Right kidney (tissue), 1 donor: ENCODE measurements around the gene UHRF2.
"Not testable (repeated sequence)": the region's sequence is repeated elsewhere in the genome, so short reads cannot be mapped to it uniquely, and the experiment has no call there.

ENCODE experiments used
- DNase-seq: peaks from one replicate; pipeline ENCODE4 v3.0.0-alpha.2; 2016

Gene UHRF2

DNA sequence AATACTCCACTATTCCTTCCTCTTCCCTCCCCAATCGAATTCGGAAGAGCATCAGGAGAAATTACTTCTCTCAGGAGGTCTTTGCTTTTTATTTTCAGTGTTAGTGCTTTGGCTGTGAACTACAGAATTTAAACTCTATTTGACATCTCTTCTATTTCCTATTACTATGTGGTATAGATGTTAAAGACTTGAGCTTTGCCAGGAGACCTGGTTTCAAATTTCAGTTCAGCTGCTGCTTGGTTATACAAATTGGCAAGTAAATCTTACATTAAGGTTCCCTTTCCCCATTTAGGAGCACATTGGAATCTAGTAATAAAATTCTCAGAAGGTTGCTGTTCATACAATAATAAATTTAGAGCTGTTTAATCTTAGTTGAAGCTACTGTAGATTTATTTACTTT lies 13.1 kb downstream of the UHRF2 start:
- DNase-seq = no peak

DNA sequence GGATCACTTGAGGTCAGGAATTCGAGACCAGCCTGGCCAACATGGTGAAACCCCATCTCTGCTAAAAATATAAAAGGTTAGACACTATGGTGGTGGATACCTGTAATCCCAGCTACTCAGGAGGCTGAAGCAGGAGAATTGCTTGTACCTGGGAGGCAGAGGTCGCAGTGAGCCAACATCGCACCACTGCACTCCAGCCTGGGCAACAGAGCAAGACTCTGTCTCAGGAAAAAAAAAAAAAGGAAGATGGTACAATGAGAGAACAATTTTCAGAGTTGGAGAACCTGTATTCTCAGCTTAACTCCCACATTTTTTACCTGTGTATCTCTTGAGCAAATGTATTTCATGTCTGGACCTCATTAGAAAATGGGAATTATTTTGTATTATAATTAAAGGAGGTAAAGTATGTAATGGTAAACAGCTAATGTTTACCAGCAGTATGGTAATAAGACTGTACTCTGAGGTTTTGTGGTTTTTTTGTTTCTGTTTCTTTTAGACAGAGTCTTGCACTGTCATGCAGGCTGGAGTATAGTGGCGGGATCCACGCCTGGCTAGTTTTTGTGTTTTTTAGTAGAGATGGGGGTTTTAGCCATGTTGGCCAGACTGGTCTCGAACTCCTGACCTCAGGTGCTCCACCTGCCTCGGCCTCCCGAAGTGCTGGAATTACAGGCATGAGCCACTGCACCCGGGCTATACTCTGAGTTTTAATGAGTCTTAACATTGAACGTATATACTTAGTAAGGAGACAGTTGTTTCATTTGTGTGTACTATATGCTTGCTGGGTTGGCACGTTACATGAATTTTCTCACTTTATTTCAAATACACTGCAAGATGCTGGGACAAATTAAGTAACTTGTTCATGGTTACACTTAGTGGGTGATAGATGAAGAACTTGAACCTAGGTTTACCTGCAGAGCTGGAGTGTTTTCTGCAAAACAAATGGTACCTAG lies 16.2 kb downstream of the UHRF2 start:
- DNase-seq = no peak

DNA sequence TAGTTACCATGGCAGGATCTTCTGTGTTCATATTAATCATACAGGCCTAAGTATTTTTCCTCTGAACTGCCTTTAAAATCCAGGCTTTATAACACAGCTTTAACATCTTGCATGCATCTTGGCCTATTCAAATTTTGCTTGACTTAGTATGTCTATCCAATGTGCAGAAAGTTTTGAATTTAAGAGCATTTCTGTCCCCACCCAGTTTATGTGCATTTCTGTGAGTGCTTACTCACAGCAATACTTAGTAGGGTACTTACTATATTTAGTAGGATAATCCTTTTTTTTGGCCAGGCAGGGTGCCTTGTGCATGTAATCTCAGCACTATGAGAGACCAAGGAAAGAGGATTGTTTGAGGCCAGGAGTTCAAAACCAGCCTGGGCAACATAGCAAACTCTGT lies 18.0 kb downstream of the UHRF2 start:
- DNase-seq = no peak

DNA sequence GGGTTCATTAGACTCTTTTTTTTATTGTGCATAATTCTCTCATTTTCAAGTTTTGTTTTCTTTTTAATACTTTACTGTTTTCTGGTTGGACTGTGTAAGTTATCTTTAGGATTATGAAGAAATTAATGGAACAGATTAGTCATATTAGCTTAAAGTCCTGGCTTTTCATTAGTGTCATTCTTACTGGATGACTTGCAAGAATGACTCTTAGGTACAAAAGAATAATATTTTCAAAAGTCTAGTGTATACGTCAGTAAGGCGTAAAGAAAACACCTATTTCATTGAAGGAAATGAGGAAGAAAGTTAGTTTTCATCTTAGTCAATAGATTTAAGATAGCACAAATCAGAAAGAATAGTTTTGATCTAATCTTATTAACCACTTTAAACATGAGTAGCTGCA lies 20.4 kb downstream of the UHRF2 start:
- DNase-seq = no peak

DNA sequence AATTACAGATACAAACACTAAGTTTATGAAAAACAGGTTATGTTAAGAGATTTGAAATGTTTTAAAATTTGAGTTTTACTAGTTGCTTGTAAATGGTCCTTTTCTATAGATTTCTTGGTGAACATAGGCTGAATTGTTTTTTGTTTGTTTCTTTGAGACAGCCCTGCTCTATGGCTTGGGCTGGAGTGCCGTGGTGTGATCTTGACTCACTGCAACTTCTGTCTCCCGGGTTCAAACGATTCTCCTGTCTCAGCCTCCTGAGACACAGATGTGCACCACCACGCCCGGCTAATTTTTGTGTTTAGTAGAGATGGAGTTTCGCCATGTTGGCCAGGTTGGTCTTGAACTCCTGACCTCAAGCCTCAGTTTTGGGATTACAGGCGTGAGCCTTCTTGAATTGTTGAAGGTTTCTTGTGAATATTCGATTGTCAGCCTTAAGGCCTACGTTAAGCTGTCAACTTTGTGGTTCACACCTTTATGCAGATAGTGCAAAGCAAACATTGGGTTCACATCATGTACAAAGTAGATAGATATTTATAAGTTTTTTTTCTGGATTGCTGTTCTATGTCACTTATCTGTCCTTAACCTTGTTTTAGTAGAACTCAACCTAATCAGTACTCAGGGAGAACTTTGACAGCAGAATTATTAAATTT lies 26.2 kb downstream of the UHRF2 start:
- DNase-seq = no peak

DNA sequence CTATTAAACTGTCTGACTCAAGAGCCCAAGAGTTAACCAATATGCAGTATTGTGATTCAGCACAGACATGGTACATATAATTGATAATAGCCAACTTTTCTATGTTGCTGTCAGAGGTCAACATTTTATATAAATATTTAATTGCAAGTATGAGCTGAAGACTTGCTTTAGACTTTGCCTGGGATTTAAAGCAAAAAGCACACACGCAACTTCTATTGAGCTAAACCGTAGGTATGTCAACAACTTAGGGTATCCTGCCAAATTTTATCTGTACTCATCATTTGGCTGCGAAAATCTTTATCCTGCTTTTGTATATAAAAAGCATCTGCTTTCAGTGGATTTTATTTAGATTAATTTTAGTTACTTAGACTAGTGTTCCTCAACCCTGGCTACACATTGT lies 27.4 kb downstream of the UHRF2 start:
- DNase-seq = no peak

DNA sequence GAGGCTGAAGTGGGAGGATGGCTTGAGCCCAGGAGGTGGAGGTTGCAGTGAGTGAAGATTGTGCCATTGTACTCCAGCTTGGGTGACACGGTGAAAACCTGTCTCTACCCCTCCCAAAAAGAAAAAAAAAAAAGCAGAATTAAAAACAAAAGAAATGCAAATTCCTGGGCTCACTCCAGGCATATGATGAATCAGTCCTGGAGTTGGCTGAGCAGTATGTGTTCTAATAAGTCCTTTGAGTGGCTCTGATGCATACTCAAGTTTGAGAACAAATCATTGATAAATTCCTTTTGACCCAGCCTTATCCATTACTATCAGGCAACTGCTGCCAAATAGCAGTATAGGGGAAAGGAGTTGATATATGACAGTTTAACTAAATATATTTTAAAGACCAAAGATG lies 28.3 kb downstream of the UHRF2 start:
- no peak for DNase-seq

DNA sequence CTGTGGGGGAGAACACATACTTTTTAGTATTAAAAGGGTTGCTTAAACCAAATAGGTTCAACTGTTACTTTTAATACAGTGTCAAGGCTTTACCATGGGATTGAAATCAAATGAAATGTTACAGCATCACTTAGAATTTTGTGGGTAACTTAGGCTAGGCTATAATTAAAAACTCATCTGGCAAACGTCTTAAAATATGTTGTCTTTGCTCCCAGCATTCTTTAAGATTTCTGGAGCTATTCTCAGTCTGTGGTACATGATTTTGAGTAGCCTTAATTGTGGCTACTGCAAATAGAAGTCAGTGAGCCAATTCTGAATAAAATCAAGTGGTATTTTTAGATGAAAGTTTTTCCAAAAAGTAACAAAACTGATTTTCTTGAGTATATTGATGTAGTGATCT lies 30.7 kb downstream of the UHRF2 start:
- no peak for DNase-seq

DNA sequence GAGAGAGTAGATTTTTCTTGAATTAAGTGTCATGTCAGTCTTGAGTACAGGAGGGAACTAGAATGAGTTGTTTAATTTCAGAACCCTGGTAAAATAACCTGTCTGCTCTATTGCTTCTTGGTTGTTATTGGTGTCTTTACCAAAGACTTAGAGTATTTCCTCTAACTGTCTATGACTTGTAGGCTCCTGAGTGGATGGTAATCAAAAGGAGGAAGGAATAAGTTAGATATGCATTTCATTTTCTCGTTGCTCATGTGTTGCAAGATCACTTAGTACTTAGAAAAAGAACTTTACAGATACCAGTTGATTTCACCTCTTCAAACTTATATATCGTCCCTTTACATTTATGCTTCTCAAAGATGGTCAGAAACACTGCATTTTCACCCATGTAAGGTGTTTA lies 31.1 kb downstream of the UHRF2 start:
- no peak for DNase-seq

DNA sequence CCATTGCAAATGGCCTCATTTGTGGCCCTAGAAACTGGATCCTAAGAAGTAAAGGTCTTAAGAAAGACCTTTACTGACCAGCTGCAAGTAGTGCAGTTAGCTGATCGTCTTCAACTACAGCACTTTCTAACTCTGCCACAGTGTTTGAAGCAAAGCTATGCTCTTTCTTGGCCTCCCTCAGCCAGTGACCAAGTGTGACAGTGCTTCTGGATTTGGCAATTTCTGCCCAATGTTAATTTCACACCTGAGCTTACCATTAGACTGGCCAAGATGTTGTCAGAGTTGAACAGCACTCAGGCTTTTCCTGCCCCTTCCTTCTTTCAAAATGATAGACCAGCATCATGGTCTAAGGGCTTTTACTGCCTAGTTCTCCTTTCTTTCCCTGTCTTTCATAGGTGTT lies 36.1 kb downstream of the UHRF2 start:
- no peak for DNase-seq

DNA sequence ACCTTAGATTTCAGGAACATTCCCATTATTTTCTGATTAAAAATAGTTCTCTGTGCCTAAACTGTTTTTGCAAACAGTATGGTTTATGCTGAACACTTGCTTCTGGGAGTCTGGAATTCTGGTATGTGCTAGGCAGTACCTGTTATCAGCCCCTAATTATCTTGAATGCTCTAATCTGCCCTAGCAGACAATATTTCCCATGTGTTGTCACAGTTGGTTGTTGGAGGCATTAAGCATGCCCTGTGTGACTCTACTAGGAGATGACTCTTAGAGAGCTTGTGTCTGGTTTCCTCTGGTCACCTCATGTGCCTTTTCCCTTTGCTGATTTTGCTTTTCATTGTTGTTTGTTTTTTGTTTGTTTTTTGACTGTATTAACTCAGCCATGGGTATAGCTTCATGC lies 36.6 kb downstream of the UHRF2 start:
- no peak for DNase-seq

DNA sequence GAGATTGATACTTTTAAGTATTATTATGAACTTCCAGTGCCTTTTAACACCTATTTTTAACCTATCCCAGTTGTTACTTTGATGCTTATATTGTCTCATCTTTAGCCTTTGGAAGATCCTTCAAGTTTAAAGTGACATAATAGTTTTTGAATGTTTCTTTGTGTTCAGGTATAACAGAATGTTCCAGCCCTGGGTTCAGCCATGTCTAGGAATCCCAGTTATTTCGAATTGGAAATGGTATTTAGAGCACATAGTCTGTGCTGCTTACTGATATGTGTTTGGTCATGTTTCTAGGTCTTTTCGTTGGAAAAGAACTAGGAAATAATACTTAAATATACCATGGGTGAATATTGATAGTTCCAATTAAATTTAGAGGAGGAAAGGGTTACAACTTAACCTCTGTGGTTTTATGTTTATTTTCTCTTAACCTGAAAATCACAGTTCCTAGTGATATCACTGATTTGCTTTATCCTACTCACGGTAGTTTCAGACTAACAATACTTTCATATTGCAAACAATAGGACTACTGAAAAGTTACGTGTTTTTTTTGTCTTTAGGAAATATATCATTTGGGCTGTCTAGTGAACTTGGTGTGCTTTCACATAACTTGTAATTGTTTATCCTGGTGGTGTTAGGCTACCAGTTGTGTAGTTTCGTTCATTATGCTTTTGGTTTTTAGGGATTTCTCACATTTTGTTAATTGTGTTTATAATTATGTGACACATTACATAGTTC lies 37.8 kb downstream of the UHRF2 start:
- no peak for DNase-seq

DNA sequence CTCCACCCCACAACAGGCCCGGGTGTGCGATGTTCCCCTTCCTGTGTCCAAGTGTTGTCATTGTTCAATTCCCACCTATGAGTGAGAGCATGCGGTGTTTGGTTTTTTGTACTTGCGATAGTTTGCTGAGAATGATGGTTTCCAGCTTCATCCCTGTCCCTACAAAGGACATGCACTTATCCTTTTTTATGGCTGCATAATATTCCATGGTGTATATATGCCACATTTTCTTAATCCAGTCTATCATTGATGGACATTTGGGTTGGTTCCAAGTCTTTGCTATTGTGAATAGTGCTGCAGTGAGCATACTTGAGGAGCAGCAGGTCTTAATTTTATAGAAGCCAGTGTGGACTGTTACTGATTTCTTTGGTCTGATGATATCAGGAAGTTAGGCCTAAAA lies 42.3 kb downstream of the UHRF2 start:
- DNase-seq = not testable (repeated sequence)

DNA sequence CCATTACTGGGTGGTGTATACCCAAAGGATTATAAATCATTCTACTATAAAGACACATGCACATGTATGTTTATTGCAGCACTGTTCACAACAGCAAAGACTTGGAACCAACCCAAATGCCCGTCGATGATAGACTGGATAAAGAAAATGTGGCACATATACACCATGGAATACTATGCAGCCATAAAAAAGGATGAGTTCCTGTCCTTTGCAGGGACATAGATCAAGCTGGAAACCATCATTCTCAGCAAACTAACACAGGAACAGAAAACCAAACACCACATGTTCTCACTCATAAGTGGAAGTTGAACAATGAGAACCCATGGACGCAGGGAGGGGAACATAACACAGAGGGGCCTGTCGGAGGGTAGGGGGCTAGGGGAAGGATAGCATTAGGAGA lies 45.7 kb downstream of the UHRF2 start:
- DNase-seq = not testable (repeated sequence)

DNA sequence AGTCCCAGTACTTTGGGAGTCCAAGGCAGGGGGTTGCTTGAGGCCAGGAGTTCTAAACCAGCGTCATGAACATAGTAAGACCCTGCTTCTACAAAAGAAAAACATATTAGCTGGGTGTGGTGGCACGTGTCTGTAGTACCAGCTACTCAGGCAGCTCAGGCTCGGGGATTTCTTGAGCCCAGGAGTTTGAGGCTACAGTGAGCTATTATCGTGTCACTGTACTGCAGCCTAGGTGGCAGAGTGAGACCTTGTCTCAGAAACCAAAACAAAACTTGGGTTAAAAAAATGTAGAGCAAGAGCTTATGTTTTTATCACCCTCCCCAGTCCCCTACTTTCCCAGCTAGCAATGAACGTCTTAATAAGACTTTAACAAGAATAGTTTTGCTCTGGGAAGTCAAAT lies 46.7 kb downstream of the UHRF2 start:
- no peak for DNase-seq

DNA sequence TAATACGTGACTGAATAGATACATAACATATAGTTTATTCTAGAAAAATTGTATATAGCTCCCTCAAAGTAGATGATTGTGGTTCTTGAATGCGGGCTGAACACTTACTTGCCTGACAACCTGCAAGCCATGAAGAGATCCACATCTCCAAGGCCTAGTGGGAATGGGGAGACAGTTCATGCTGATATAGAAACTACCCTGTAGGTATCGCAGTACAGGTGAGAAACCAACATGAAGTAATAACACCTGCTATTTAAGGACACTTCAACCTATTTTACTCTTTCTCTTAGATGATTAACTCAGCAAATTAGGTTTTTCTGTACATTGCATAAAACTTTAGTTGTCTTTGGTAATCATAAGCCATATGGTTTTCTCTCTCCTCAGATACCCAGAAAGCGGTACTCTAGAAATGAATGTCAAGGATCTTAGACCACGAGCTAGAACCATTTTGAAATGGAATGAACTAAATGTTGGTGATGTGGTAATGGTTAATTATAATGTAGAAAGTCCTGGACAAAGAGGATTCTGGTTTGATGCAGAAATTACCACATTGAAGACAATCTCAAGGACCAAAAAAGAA lies 47.3 kb downstream of the UHRF2 start:
- no peak for DNase-seq

DNA sequence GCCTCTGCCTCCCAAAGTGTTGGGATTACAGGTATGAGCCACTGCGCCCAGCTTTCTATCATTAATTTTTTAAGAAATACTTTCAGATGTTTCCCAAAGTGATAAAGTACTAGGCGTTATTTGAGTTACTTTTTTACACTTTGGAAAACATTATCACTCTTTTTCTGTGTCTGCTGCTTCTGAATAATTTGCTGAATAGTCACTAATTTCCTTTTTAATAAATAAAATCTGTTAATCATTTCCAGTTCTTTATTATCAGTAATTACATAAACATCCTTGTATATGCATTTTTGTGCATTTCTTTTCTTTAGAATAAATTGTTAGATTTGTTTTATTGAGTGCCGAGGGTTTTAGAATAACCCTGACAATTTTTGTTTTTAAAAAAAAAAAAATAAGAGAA lies 48.6 kb downstream of the UHRF2 start:
- no peak for DNase-seq

DNA sequence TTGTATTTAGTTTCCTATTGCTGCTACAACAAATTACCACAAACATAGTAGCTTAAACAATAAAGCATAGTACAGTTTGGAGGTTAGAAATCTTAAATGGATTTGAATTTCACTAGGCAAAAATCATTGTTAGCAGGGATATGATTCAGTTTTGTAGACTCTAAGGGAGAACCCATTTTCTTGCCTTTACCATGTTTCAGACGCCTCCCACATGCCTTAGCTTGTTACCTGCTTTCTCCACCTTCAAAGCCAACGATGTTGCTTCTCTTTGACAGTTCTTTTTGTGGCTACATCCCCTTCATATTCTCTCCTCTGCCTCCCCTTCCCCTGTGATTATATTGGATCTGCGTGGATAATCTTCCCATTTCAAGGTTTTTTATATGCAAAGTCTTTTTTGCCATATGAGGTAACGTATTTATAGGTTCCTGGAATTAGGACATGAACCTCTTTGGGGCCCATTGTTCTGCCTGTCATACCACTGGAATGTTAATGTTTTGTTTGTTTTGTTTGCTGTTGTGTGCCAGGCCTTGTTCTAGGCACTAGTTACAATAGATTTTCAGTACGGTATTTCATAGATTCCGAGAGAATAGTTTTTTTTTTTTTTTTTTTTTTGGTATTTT lies 54.1 kb downstream of the UHRF2 start:
- no peak for DNase-seq

DNA sequence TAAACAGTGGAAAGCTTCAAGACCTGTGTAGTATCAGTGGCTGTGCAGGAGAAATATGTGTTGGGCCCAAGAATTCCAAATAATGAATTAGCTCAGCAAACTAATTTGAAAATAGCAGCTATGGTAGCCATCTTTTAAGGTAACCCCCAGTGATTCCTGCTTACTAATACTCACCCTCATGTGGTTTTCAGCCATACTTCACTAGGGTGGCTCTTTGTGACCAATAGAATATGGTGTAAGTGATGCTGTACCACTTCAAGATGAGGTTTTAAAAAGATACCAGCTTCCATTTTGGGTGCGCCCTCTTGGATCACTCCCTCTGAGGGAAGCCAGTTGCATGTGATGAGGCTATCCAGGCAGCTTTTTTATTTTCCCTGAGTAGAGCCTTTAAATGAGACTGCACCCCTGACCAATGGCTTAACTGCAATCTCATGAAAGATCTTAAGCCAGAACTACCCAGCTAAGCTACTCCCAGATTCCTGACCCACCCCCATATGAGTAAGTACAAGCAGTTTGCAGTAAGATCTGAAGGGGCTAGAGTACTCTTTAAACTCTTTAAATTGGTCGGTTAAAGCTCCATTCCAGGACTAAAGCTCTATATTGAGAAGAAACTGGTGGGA lies 58.3 kb downstream of the UHRF2 start:
- no peak for DNase-seq

DNA sequence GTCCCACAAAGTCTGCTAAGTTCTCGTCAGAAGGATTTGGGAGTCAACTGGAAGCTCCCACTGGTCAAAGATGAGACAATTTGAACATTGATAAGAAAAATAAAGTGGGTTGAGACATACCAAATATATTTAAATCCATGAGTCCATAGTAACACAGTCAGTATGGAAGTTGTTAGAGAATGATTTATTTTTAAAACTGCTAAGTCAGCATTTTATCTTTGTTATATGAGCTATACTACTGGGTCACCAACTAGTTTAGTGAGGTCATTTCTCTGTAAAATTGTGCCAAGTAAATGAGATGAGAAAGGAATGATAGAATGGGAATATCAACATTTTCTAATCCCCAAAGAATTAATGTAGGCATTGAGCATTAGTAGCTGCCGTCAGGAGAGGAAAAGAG lies 60.2 kb downstream of the UHRF2 start:
- DNase-seq = no peak

DNA sequence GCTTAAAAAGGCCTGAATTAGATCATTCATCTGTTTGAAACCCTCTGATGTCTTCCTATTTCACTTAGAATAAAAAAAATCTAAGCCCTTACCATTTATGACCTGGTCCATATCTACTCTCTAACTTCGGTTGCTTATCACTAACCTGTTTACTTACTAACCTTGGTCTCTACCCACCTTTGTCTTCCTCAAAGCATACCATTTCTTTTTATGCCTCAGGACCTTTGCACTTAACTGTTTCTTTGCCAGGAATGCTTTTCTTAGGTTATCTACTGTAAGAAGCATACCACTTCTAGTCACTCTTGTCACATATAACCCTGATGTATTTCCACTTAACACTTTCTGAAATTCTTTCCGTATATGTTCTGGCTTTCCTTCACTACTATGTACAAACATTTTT lies 67.0 kb downstream of the UHRF2 start:
- DNase-seq = no peak

DNA sequence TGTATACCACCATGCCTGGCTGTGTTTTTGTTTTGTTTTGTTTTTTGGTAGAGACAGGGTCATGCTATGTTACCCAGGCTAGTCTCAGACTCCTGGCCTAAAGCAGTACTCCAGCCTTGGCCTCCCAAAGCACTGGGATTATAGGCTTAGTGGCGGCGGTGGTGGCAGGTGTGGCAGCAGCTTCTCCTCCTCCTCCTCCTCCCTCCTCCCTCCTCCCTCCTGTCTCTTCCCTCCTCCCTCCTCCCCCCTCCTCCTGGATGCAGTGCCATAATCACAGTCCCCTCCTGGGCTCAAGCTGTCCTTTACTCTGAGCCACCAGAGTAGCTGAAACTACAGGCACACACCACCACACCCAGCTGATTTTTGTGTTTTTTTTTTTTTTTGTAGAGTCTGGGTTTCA lies 71.2 kb downstream of the UHRF2 start:
- no peak for DNase-seq
